Cardiac muscle cell (in vitro differentiated cells and primary cell): ENCODE data around the gene NR1D1. TPM values are rescaled to one million over a fixed set of nuclear protein-coding genes. Genes with fewer than 3 reads are reported as not detected.

Source experiments
- DNase-seq, 2 donors: peaks; one replicate each; pipeline versions ENCODE4 v3.0.0 to v3.0.0-alpha.2; 2010 to 2017; ENCODE audit warnings: low read depth in 1 of 2, low spot score in 1 of 2
- H3K27ac ChIP-seq: fragments of 200-600 bp; sonication (generic); 2 replicates; pipeline ENCODE4 v1.5.1; 2016
- H3K27me3 ChIP-seq: fragments of 200-600 bp; sonication (generic); 2 replicates; pipeline ENCODE4 v1.6.0; 2016; ENCODE audit warnings: control low read depth
- H3K36me3 ChIP-seq: fragments of 200-600 bp; sonication (generic); 2 replicates; pipeline ENCODE4 v1.5.1; 2016; ENCODE audit warnings: control low read depth
- H3K4me1 ChIP-seq: fragments of 200-600 bp; sonication (generic); 2 replicates; pipeline ENCODE4 v1.8.1; 2017; ENCODE audit warnings: low read depth, mild to moderate bottlenecking, mixed run types
- H3K4me3 ChIP-seq: fragments of 200-600 bp; sonication (generic); 2 replicates; pipeline ENCODE4 v1.5.1; 2016; ENCODE audit warnings: mild to moderate bottlenecking
- H3K9me3 ChIP-seq: fragments of 200-600 bp; sonication (generic); 2 replicates; pipeline ENCODE4 v1.5.1; 2017; ENCODE audit warnings: low read depth, mild to moderate bottlenecking, control low read depth
- CTCF ChIP-seq: IDR thresholded peaks from 2 replicates; pipeline ENCODE4 v1.5.1; 2012; ENCODE audit warnings: low read depth, mild to moderate bottlenecking, low read length
- polyA plus RNA-seq: library from polyadenylated mRNA; unstranded; fragments of >200 nt; fragmentation: Nextera tagmentation; extraction: Ambion mirVana; gene quantifications from 2 replicates; pipeline ENCODE4 v1.2.1, GENCODE V29; 2016
- total RNA-seq: library from RNA; depleted of rRNA; stranded (reverse); fragments of >200 nt; gene quantifications from 2 replicates; pipeline ENCODE4 v1.2.3, GENCODE V29; 2016

NR1D1 gene
- total and polyA plus RNA-seq, 2 experiments from 2014 or later: 1.7 to 3.7 TPM

- Histone ChIP-seq H3K9me3 (no peaks in the 10 kb centered on the region), H3K4me1 (peaks cover 9% of the 10 kb centered on the region), H3K27ac (peak overlapping the region; percentile 94), H3K36me3 (peaks cover 17% of the 10 kb centered on the region), H3K27me3 (no peaks in the 10 kb centered on the region), H3K4me3 (peak overlapping the region; percentile 99)
- no peak for TF ChIP-seq CTCF
- DNase-seq: peak; percentile 57 to 73
Observed at GRCh38 chr17:40122999-40123810, 22.8 kb upstream of the NR1D1 start.

GRCh38 chr17:40122136-40122998 is 22.0 kb upstream of the NR1D1 start:
- Histone ChIP-seq H3K27ac (peak overlapping the region; percentile 94), H3K4me1 (peaks cover 9% of the 10 kb centered on the region), H3K4me3 (peak overlapping the region; percentile 99), H3K36me3 (peaks cover 11% of the 10 kb centered on the region), H3K9me3 (no peaks in the 10 kb centered on the region), H3K27me3 (no peaks in the 10 kb centered on the region)
- peak; percentile 58 to 78 for DNase-seq
- no peak for TF ChIP-seq CTCF

GRCh38 chr17:40121181-40122135 is 21.1 kb upstream of the NR1D1 start, which contains the start of gene MSL1:
MSL1 (plus strand) TSS chr17:40121971; CDS start chr17:40122613, 642 bp downstream.
- TF ChIP-seq CTCF: no peak
- Histone ChIP-seq H3K4me1 (peaks cover 9% of the 10 kb centered on the region), H3K36me3 (peaks cover 4% of the 10 kb centered on the region), H3K4me3 (peak within 1 kb of the TSS; percentile 99), H3K27ac (peak within 1 kb of the TSS; percentile 94), H3K27me3 (no peaks in the 10 kb centered on the region), H3K9me3 (no peaks in the 10 kb centered on the region)
- peak; percentile 88 to 91 for DNase-seq

- TF ChIP-seq CTCF: no peak
- Histone ChIP-seq H3K27ac (no peak overlapping the region), H3K36me3 (no peaks in the 10 kb centered on the region), H3K27me3 (no peaks in the 10 kb centered on the region), H3K4me1 (peaks cover 35% of the 10 kb centered on the region), H3K9me3 (no peaks in the 10 kb centered on the region), H3K4me3 (no peak overlapping the region)
- DNase-seq: no peak
Observed at GRCh38 chr17:40115101-40115436, 14.7 kb upstream of the NR1D1 start.

- no peak for TF ChIP-seq CTCF
- Histone ChIP-seq H3K9me3 (no peaks in the 10 kb centered on the region), H3K36me3 (no peaks in the 10 kb centered on the region), H3K4me3 (peak overlapping the region; percentile 23), H3K27ac (peak overlapping the region; percentile 90), H3K4me1 (peaks cover 41% of the 10 kb centered on the region), H3K27me3 (no peaks in the 10 kb centered on the region)
- peak in 1 of 2 donors; percentile 38 for DNase-seq
Observed at GRCh38 chr17:40113907-40114245, 13.5 kb upstream of the NR1D1 start.
